OCI-LY3 (cell line): ENCODE measurements around the gene KCNH3.

Source experiments
- CTCF ChIP-seq: fragments of 200-600, 300-600 bp; sonication (generic); IDR thresholded peaks from 2 replicates; pipeline ENCODE4 v1.5.1; 2014; ENCODE audit warnings: antibody characterized with exemption, low read length, low read depth
- EZH2phosphoT487 ChIP-seq: fragments of 200-600 bp; shearing (Covaris generic); IDR thresholded peaks from 2 replicates; pipeline ENCODE4 v1.6.1; 2018; ENCODE audit warnings: antibody characterized with exemption, mixed run types, low read depth

GRCh38 chr12:49565406-49566265 lies 26.8 kb downstream of the KCNH3 start:
- TF ChIP-seq CTCF (no peak), EZH2phosphoT487 (no peak)
